CD1c-positive myeloid dendritic cell (primary cell): ENCODE results near the gene SAP30BP.
"Not testable (repeated sequence)": the region's sequence is repeated elsewhere in the genome, so short reads cannot be mapped to it uniquely, and the experiment has no call there.

Experiments used
- DNase-seq: peaks from one replicate; pipeline ENCODE4 v3.0.0-alpha.2; 2016; ENCODE audit errors: extremely low spot score

SAP30BP gene

DNA sequence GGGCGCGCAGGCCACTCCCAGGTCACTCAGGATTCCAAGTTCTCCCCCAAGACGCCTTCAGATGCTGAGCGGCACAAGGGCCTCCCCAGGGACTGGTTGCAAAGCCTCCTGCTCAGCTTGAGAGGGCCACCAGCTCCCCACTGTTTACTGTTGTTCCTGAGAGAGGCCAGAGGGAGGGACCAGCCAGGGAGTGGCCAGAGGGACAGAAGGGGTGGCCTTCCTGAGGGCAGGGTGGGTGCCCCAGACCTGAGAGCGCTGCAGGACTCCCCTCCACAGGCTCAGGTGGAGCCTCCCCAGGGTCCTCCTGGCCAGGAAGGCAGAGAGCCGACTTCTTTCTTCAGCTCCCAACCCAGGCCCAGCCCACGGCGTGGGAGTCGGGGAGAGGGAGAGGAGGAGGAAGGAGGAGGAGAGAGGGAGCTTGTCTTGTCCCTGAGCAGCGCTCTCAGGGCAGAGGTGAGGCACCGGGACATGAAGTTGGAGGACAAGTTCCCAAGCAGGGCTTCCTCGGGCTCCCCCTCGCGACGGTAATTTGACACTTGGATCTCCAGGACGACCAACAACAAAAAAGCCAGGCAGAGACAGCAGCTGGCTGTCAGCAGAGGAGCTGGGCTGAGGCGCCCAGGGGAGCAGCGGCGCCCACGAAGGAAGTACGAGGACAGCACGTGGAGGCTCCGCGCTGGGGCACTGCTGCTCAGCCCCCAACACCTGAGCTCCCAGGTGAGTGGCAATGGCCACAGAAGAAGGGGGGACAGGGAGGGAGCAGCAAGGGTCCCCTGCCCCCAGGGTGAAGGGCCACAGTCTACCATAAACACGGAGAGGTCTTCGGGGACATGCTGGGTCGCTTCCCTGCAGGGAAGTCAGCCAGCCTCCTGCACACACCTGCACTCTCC is 33.4 kb upstream of the SAP30BP start:
- peak; percentile 69 for DNase-seq

DNA sequence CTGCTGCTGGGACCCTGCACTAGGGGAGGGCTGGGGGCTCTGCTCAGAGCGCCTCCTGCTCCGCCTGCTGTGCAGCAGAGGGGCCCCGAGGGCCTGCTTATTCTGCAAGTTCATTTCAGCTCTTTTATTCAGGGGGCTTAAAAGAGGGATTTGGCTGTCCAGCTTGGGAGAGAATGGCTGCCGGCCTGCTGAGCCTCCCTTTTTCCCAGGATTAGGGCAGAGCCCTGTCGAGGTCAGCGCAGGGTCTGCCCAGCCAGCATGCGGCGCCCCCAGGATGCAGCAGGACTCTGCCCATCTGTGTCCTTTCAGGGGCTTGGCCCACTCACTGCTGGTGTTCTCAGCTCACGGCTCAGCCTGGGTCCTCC is 32.8 kb upstream of the SAP30BP start:
- DNase-seq, result no peak

GRCh38 chr17:75634754-75635609 is 32.2 kb upstream of the SAP30BP start:
- DNase-seq, result no peak

DNA sequence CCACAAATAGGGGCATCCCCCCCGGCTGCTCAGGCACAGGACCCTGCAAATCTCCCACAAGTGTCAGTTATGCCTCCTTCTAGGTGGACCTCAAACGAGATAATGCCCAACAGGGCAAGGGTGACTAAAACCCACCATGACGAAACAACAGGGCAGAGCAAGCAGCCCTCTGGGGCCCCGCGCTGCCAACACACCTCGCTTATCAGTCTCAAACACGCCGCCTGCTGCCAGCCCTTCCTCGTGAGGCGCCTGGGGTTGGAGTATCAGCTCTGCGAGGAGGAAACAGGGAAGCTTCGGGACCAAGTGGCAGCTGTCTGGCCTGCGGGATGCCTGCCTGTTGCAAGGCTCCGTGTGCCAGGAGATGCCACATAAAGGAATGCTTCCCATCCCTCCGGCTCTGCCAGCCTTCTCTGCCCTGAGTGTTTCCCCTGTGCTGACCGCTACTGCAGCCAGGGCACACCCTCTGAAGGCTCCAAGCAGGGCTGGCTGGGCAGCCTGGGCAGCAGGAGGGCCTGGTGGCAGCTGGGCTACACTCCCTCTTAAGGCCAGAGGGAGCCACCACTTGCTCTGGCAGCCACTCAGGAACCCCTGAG is 31.4 kb upstream of the SAP30BP start:
- no peak for DNase-seq

- DNase-seq, result no peak
Measured at GRCh38 chr17:75636381-75637142, 30.6 kb upstream of the SAP30BP start.

- DNase-seq, result no peak
Measured at GRCh38 chr17:75637143-75637538, 30.0 kb upstream of the SAP30BP start.

GRCh38 chr17:75637551-75637950 is 29.6 kb upstream of the SAP30BP start:
- no peak for DNase-seq

- DNase-seq, result not testable (repeated sequence)
Measured at GRCh38 chr17:75638039-75638438, 29.1 kb upstream of the SAP30BP start.

GRCh38 chr17:75638893-75639292 is 28.2 kb upstream of the SAP30BP start:
- DNase-seq, result no peak

GRCh38 chr17:75639327-75639726 is 27.8 kb upstream of the SAP30BP start:
- DNase-seq, result no peak

- DNase-seq, result no peak
Measured at GRCh38 chr17:75639771-75640555, 27.2 kb upstream of the SAP30BP start.

DNA sequence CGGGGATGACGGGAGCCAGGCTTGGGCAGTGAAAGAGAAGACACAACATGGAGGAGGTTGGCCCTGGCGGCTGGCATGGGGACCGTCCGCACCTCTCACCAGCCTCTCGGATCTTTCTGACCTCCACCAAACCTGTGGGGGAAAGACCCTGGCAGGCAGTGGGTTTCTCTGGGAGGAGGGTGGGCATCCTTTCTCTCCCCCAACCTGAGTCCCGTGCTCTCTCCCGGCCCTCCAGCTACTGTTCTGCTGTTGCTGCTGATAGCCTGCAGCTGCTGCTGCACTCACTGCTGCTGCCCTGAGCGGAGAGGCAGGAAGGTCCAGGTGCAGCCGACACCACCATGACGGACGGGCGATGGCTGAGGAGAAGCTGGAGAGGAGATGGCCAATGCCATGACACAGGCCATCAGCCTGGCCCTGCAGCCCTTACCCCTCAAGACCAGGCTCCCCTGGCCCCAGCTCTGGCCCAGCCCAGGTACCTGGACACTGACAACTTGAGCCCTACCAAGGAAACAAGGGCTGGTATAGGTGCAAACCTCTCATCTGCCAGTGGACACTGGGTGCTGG is 26.5 kb upstream of the SAP30BP start:
- DNase-seq, result no peak

- DNase-seq, result no peak
Measured at GRCh38 chr17:75641343-75641742, 25.8 kb upstream of the SAP30BP start.

DNA sequence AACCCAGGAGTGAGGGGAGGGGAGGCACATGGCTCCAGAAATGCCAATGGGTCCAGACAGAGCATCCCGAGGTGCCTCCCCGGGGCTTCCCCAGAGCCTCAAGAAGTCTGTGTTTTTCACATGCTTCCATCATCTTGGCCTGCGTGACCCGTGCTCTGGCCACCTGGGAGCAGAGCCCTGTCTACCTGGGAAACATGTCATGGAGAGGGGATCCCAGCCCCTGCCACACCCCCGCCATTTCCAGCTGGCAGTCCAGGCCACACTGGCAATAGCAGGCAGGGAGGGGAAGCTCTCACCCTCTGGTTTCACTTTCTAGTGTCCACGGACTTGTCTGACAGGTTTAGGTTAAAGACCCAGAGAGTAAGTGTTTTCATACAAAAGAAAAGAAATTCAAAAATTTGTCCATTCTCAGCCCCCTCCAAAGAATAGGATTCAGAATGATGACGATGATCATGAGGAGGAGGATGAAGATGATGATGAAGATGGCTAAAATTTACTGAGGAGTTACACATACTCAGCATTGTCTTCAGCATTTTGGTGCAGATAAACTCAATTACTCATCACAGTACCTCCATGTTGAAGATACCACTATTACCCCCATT is 24.9 kb upstream of the SAP30BP start:
- DNase-seq, result no peak

DNA sequence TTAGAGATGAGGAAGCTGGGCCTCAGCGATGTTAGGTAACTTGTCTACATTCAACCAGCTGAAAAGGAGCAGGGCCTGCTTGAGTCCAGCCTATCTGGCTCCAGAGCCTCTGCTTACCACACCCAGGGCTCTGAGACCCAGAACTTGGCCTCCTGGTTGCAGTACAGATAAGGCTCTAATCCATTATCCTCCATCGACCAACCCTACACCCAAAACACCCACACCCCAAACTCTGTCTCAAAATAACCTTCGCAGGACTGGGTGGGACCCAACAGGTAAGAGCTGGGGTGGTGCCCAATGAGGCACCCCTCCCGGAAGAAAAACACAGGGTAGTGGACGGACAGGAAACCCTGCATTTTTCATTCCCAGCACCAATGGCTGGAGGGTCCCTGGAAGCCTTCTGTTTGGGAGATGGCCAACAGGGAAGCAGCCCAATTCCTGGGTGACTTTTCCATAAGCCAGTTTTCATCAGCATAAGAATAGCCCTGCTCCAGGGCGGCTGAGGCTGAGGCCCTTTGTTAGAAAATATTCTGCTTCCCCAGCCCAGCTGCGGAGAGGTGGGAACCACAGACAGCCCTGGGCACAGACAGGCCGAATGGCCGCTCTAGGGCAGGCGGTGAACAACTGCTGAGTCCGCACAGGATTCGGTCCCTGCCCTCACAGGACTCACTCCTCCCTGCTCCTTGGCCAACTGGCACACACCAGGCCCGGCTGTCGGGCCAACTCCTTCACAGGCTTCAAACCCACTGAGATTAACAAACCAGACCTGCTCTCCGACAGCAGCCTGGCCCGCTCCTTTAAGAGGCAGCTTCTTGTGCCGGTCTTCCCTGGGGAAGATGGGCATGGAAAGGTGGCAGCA is 24.1 kb upstream of the SAP30BP start:
- no peak for DNase-seq

- no peak for DNase-seq
Measured at GRCh38 chr17:75643643-75644017, 23.5 kb upstream of the SAP30BP start.

DNA sequence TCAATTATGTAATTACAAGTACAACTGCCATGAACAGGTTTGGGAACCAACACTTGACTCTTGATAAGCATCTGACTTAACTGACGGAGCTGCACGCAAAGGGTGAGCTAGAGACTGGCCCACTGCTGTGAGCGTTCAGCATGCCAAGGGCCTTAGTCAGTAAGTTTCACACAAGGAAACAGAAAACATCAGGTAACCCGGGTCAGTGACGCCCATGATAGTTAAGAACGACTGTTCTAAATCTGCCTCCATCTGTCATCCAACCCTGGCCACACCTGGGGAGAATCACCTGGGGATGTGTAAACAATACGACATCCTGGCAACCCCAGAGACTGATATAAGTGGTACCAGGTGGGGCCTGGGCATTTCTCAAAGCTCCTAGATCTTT is 21.6 kb upstream of the SAP30BP start:
- DNase-seq, result no peak

DNA sequence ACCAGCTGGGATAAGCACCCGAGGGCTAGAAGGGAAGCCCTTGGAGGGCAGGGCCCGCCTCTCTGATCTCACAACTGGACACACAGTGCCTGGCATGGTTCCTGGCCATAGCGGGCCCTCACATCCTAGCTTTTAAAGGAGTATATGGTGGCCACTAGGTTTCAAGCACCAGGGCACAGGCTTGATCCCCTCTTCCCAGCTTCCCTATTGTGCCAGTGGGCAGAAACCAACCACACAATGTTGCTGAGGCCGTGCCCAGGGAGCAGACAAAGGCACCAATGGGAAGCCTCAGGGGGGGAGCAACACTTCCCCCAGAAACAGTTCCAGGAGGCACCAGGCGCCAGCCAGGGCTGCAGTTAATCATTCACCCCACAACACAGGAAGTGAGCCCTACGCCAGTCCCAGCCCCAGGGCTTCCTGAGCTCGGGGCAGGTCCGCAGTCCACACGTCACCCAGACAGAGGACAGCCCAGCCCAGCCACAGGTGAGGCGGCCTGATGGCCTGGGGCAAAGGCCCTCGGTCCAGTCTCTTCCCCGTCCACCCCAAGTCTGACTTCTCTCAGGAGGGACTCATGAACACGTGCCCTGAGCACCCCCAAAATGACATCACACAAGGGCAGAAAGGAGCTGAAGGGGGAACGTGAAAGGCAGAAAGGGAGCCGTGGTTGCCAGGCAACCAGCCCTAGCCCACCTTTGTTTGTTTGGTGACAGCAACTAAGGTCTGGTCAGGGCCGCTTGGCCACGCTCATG is 21.1 kb upstream of the SAP30BP start:
- peak; percentile 63 for DNase-seq

DNA sequence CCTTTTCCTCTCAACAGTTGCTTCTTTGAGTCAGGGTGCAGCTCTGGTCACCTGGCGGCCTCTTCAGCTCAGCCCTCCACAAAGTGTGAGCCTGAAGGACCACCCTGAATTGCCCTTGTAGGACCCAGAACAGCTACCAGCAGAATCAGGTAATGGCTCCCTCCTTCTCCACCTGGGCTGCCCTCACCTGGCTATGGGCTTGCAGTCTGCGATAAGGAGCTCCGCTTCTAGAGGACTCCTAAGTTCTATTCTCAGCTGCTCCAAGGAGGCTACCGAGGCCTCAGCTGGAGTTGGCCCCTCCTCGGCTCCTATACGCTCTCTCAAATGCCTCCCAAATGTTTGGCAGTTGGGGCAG is 20.5 kb upstream of the SAP30BP start:
- DNase-seq, result no peak
